ENCODE results near the gene CNOT10.
A peak's percentile ranks its signal among the peaks of the same experiment; 100 is the strongest.
"Not testable (repeated sequence)": the region's sequence is repeated elsewhere in the genome, so short reads cannot be mapped to it uniquely, and the experiment has no call there.

CNOT10 gene

GRCh38 chr3:32758375-32758753 is 73.4 kb downstream of the CNOT10 start:
- peak in 1 of 2 donors; percentile 60 for DNase-seq

DNA sequence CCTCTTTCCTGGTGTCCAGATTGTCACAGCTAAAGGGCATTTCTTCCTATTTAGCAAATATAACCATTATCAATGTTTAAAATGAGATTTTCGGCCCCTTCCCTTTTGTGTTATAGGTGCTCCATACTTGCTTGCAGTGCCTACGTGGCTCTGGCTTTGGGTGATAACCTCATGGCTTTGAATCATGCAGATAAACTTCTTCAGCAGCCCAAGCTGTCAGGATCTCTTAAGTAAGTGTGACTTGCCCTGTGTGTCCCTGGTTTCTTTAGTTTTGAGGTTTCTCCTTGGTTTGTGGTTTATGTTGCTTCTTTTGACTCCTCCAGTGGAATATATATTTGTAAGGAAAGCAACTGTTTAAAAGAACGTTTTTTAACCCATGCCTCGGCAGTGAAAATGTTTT is 74.4 kb downstream of the CNOT10 start:
- peak in 1 of 2 donors; percentile 14 for DNase-seq

- DNase-seq: no peak
Measured at GRCh38 chr3:32764481-32764880, 79.5 kb downstream of the CNOT10 start.

DNA sequence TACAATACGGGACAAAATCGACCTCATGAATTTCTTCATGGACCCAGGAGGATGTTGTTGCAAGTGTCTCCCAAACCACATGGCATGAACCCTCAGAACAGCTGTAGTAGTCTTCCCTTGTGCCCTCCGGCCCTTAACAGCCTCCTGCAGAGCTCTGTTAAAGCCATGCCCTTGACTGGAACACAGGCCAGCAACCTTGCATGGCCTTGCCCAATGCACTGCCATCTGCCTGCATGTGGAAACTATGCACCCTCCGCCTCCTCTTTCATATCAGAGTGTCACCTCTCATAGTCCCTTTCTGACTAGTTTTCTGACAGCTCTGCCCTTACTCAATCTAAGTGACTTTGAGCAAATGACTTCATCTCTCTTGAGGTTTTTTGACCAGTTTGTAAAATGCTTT is 93.4 kb downstream of the CNOT10 start:
- DNase-seq: peak; percentile 13 to 45

DNA sequence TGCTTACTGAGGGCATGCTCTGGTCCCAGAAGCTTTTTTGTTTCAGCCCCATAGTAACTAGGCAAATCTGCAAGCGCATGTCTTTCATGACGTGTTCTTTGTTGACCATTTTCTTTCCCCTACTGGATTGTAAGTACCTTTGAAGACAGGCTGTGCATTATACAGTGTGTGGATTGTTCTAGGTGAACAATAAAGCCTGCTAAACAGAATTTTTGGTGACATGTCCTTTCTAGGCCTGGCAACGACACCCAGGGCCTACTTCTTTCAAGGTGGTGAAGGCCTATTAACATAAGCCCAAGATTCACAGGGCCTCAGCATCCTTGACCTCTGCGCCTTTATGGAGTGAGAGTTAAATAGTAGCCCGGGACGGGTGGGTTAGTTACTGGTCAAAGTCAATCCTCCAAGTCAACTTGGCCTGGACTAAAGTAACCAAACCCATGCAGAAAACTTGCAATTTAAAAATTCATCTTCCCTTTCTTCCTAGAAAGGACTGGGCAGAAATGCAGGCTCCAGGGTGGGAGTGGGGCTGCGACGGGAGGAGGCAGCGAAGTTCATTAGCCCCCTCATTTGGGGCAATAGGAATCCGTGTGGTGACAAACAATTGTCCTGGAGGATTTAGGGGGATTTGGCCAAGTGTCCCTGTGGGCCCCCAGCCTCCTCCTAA is 95.2 kb downstream of the CNOT10 start:
- DNase-seq: no peak

DNA sequence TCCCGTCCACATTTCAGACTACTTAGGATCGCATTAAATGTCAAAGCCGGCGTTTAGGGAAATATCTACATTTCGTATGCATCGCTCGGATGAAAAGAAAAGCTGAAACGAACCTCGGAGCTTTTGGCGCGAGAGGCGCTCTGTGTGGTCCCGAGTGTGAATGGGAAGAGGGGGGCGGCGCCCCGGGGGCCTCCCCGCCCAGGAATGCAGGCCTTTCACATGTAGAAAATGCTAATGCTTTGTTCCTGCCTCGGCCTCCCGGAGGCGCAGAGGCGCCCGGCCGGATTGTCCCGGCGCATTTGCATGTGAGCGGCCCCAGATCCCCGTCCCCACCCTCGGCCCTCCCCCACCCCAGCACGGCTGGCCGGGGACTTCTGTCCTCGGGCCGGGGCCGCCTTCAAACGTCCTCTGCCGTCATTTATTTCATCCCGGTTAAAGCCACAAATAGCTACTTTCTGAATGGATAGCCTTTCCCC is 95.8 kb downstream of the CNOT10 start:
- DNase-seq: peak in 1 of 2 donors; percentile 35

DNA sequence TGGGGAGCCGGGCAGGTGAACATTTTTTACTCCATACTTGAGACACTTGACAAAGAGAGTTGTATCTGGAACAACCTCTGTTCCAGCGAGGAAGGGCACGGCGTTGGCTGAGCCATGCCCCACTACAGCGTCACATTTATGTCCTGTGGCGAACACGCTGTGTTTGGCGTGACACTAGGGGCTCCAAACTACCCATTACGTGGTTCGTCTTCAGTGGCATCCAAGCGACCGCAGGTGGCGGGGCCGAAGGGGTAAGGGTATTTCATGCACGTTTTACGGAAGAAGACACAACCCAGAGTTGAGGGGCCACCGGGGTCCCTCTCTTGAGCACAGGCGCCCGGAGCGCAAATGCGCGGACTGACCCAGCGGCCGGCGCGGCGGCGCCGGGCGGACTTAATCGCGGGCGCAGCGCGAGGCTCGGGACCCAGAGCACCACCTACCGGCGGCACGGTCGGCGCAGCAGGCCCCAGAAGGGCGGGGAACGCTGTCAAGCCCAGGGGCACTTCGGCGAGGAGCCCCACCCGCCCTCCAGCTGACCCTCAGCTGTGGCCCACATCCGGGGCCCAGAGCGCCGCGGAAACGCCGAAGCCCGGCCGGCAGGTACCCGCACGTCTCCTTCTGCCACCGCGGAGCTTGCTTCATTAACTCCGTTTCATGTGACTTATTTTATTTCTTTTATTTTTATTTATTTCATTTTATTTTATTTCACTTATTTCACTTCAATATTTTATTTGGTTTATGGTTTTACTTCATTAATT is 96.4 kb downstream of the CNOT10 start:
- peak; percentile 70 to 80 for DNase-seq

DNA sequence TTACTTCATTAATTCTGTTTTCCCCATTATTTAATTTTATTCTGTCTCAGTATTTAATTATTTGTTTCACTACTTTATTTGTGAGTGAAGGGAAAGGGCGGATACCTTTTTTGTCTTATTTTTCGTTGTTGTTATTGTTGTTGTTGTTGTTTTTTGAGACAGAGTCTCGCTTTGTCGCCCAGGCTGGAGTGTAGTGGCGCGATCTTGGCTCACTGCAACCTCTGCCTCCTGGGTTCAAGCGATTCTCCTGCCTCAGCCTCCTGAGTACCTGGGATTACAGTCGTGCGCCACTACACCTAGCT is 96.9 kb downstream of the CNOT10 start:
- not testable (repeated sequence) for DNase-seq

DNA sequence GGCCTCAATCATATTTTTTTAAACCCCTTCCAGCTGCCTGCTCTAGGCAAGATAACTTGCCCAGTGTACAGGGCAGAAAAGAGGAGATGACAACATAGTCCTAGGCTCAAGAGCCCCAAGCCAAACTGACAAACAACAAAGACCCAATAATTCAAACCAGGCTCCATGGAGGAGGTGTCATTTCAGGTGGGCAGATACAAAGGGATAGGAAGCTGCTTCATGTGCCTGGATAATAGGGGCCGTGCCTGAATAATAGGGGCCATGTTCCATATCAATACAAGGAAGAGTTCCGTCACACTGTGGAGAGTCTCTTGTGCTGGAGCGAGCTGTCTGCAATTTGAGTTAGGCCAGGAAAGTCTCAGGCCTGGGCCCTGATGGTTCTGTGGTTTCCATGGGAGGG is 97.4 kb downstream of the CNOT10 start:
- no peak for DNase-seq

GRCh38 chr3:32791833-32792232 is 106.8 kb downstream of the CNOT10 start:
- no peak for DNase-seq

- no peak for DNase-seq
Measured at GRCh38 chr3:32794487-32795308, 109.7 kb downstream of the CNOT10 start.

DNA sequence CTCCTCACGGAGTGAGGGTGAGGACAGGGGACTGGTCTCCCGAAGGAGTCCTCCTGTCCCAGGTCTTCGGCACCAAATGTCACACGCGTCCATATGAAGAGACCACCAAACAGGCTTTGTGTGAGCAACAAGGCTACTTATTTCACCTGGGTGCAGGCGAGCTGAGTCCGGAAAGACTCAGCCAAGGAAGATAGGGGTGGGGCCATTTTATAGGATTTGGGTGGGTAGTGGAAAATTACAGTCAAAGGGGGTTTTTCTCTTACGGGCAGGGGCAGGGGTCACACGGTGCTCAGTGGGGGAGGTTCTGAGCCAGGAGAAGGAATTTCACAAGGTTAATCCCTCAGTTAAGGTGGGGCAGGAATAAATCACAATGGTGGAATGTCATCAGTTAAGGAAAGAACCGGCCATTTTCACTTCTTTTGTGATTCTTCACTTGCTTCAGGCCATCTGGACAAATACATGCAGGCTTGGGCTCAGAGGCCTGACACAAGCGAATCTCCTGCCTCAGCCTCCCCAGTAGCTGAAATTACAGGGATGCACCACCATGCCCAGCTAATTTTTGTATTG is 111.5 kb downstream of the CNOT10 start:
- DNase-seq: not testable (repeated sequence)

- no peak for DNase-seq
Measured at GRCh38 chr3:32797776-32798175, 112.8 kb downstream of the CNOT10 start.

DNA sequence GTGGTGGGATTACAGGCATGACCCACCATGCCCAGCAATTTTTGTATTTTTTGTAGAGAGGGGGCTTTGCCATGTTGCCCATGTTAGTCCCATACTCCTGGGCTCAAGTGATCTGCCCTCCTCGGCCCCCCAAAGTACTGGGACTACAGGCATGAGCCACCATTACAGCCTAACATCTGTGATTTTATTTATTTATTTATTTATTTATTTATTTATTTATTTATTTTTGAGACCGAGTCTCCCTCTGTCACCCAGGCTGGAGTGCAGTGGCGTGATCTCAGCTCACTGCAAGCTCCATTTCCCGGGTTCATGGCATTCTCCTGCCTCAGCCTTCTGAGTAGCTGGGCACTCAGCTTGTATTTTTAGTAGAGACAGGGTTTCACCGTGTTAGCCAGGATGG is 116.5 kb downstream of the CNOT10 start:
- DNase-seq: not testable (repeated sequence)

DNA sequence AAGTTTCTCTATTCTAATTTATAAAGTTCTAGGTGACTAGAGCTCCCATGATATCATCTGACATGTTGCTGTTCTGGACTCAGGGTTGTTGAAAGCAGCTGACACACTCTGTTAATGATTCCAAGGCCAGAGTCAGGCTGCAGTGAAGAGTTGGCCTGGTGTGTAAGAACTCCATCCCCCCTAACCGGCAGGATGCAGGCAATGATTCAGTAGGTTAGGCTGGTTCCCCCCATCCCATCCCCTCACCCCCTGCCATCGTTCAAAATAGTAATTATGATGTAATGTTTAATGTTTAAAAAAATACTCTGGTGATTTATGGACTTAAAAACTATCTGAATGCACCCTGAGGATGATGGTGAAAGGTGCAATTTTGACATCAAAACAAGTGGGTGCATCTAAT is 128.2 kb downstream of the CNOT10 start:
- peak in 1 of 2 donors; percentile 3 for DNase-seq

GRCh38 chr3:32814361-32814760 is 129.4 kb downstream of the CNOT10 start:
- DNase-seq: peak; percentile 70 to 75

- peak in 1 of 2 donors; percentile 8 for DNase-seq
Measured at GRCh38 chr3:32815841-32816438, 131.0 kb downstream of the CNOT10 start.

GRCh38 chr3:32816439-32817256 is 131.7 kb downstream of the CNOT10 start:
- peak in 1 of 2 donors; percentile 6 for DNase-seq

DNA sequence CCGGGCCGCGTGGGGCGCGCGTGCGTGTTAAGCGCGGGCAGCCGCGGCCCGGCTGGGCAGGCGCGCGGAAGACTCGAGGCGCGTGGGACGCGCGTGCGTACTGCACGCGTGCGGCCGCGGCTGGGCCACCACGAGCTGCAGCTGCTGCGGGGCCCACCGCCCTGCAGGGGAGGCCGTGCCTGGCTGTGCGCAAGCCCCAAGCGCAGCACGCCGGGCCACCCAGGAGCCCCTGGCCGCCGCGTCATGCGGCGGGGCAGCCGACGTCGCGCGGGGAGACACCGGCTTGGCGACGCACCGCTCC is 132.2 kb downstream of the CNOT10 start:
- DNase-seq: peak; percentile 7 to 43

DNA sequence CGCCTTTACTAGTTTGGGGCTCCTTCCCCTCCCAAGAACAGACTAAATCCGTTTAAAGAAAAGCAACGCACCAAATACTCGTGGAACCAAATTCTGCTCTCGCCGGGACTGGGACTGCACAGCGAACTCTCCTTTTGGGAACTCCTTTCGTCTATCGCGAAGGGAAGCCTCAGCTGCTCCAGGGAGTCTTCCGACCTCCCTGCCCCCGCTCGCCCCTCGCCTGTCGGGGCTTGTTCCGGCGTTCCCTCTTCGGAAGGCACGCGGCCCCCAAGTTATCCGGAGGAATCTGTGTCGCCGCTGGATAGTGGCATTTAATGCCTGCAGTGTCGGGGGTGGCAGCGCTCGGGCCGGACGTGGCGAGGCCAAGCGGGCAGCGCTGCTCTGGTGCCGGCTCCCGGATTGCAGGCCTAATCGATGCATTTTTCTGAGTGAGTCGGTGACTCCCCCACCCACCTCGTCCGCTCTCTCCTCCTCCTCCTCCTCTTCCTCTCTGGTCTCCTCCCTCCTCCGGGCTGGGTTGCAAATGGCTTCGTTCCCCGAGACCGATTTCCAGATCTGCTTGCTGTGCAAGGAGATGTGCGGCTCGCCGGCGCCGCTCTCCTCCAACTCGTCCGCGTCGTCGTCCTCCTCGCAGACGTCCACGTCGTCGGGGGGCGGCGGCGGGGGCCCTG is 132.7 kb downstream of the CNOT10 start, which contains the start of gene TRIM71:
Gene TRIM71, plus strand, starts transcription at position 440 of the 671 bp plus-strand sequence. Its CDS starts 84 bp downstream, at position 524.
- DNase-seq: peak in 1 of 2 donors; percentile 22

Measured in inflammatory macrophage (primary cell).